ENCODE results near the gene CYP3A5. TPM values are rescaled to one million over a fixed set of nuclear protein-coding genes. Genes with fewer than 3 reads are reported as not detected.

Gene CYP3A5
- total and polyA plus RNA-seq, 2 of the 8 experiments (the other 6 are each of a cell fraction or from before 2014, with no cell fraction given), result 0.06 TPM; not detected in 1

GRCh38 chr7:99648843-99649242 lies 31.0 kb downstream of the CYP3A5 start:
- H3K9ac ChIP-seq (replicated peaks in 1 of 4; ENCODE audit: extremely low read depth in 1 of 4, low read depth in 3 of 4, low read length in 3 of 4), result no peak overlapping the region
- no peak overlapping the region for H3K56ac ChIP-seq (replicated peaks; ENCODE audit: insufficient read length, low read depth, low read length)
- H3K14ac ChIP-seq (ENCODE audit: insufficient read length), result no peak overlapping the region
- H3K4me1 ChIP-seq (replicated peaks in 1 of 4; ENCODE audit: control insufficient read depth in 3 of 4, insufficient read depth in 4 of 4, low read length in 3 of 4), result no peaks in the 10 kb centered on the region
- H3K4me2 ChIP-seq (ENCODE audit: insufficient read depth in 1 of 2, low read depth in 2 of 2, low read length in 2 of 2), result no peak overlapping the region
- H3K36me3 ChIP-seq (ENCODE audit: control insufficient read depth in 2 of 4, insufficient read depth in 4 of 4, low read length in 3 of 4), result peaks cover 0 to 1% (median 0%) of the 10 kb centered on the region in 4 experiments; a peak in 1 of 8 replicates
- H2BK5ac ChIP-seq (ENCODE audit: low read depth, low read length), result no peak overlapping the region
- WGBS, 2 experiments (ENCODE audit: extremely low coverage in 1 of 2, insufficient coverage in 1 of 2, insufficient read length in 1 of 2, insufficient replicate concordance in 2 of 2, low coverage in 1 of 2, low lambda C conversion rate in 2 of 2, missing lambda C conversion rate in 1 of 2), result 76% methylated on average over 2 of the region's 2 CpGs; no CpG with 5 or more reads in 1 of the 2 experiments
- H2BK15ac ChIP-seq (ENCODE audit: low read length), result no peak overlapping the region
- H4K8ac ChIP-seq (ENCODE audit: extremely low read depth, insufficient read depth, low read length), result no peak overlapping the region
- no peak overlapping the region for H4K5ac ChIP-seq (ENCODE audit: insufficient read length, low read depth, low read length)
- no peaks in the 10 kb centered on the region for H3K27me3 ChIP-seq (replicated peaks in 1 of 4; ENCODE audit: control insufficient read depth in 3 of 4, extremely low read depth in 1 of 4, insufficient read depth in 3 of 4, low read length in 3 of 4)
- H4K20me1 ChIP-seq (replicated peaks in 1 of 2; ENCODE audit: control insufficient read depth in 1 of 2, insufficient read depth in 2 of 2, low read length in 2 of 2), result no peaks in the 10 kb centered on the region
- H3K79me2 ChIP-seq (ENCODE audit: control insufficient read depth in 1 of 2, insufficient read depth in 2 of 2, low read length in 2 of 2), result no peaks in the 10 kb centered on the region
- no peak overlapping the region for H3K18ac ChIP-seq (ENCODE audit: extremely low read depth, low read length)
- H3K23me2 ChIP-seq (ENCODE audit: low read depth, low read length), result no peaks in the 10 kb centered on the region
- FAIRE-seq (no peak), DNase-seq (ENCODE audit: low read depth in 1 of 2, low spot score in 2 of 2) (no peak)
- no peak overlapping the region for H3K4ac ChIP-seq (replicated peaks; ENCODE audit: insufficient read length, low read depth, low read length)
- no peaks in the 10 kb centered on the region; the same call in 1 of the 2 replicates for H3K79me1 ChIP-seq (ENCODE audit: low read depth, low read length)
- CTCF ChIA-PET (ENCODE audit: partially characterized antibody), result no interaction called here
- POLR2A ChIA-PET (ENCODE audit: partially characterized antibody), result interaction anchor here (0.5 kb wide), 1 partner anchor 279 kb away, joined by 3 read pairs; no protein-coding TSS in a partner anchor
- H4K91ac ChIP-seq (replicated peaks; ENCODE audit: insufficient read length, low read length), result no peak overlapping the region
- H2BK20ac ChIP-seq (ENCODE audit: low read length), result no peak overlapping the region
- no peak overlapping the region for H3K4me3 ChIP-seq (ENCODE audit: extremely low read depth in 1 of 4, insufficient read depth in 2 of 4, low read depth in 3 of 4, low read length in 4 of 4)
- H2AK5ac ChIP-seq (ENCODE audit: low read depth, low read length), result no peak overlapping the region
- H2AFZ ChIP-seq (ENCODE audit: low read length), result no peak overlapping the region
- no peak overlapping the region for H2BK120ac ChIP-seq (replicated peaks; ENCODE audit: low read depth, low read length)
- no peak overlapping the region for H3K23ac ChIP-seq (ENCODE audit: insufficient read length)
- H3K9me3 ChIP-seq (ENCODE audit: insufficient read depth in 2 of 2, low read depth in 1 of 2, low read length in 1 of 2), result no peaks in the 10 kb centered on the region
- no peak overlapping the region for H2BK12ac ChIP-seq (ENCODE audit: low read depth, low read length)
- H3K27ac ChIP-seq (ENCODE audit: low read depth, low read length), result no peak overlapping the region
- TF ChIP-seq SIN3A (conservative IDR thresholded peaks at IDR 0.05 in 1 of 2, IDR thresholded peaks at IDR 0.05 in 1 of 2; ENCODE audit: low read depth in 1 of 2, low read length in 2 of 2) (no peak), EZH2 (IDR thresholded peaks at IDR 0.05; ENCODE audit: low read depth, low read length, severe bottlenecking) (no peak), ZNF274 (IDR thresholded peaks at IDR 0.05; ENCODE audit: borderline replicate concordance, extremely low read depth, low read length) (no peak), HDAC6 (IDR thresholded peaks at IDR 0.05; ENCODE audit: low read depth, low read length) (no peak)

Measured in H1 (cell line).